HL-60 (cell line): ENCODE results near the gene CT47B1.
"Not testable (repeated sequence)": the region's sequence is repeated elsewhere in the genome, so short reads cannot be mapped to it uniquely, and the experiment has no call there.

Experiments used
- DNase-seq, 2 experiments: peaks; one replicate each; pipeline ENCODE4 v3.0.0-alpha.2; 2010 to 2020; ENCODE audit warnings: low read depth in 1 of 2, low spot score in 1 of 2
- H3K27ac ChIP-seq: fragments of 250-450 bp; sonication (Bioruptor Pico); replicated peaks from 2 replicates; pipeline ENCODE4 v1.5.1; 2020; ENCODE audit warnings: mild to moderate bottlenecking, moderate library complexity
- H3K27me3 ChIP-seq: fragments of 250-450 bp; sonication (Bioruptor Pico); 2 replicates; pipeline ENCODE4 v1.5.1; 2021; ENCODE audit warnings: mild to moderate bottlenecking, moderate library complexity; ENCODE audit not compliant: insufficient read depth, poor library complexity, severe bottlenecking
- H3K4me3 ChIP-seq: replicated peaks from 2 replicates; pipeline ENCODE4 v1.5.1; 2011; ENCODE audit warnings: mild to moderate bottlenecking, control low read depth, low read length; ENCODE audit not compliant: insufficient read depth
- CTCF ChIP-seq: IDR thresholded peaks from one replicate; pipeline ENCODE4 v1.5.1; 2011; ENCODE audit warnings: low read length, control low read depth, inconsistent platforms; ENCODE audit not compliant: insufficient read depth
- GABPA ChIP-seq: IDR thresholded peaks from 2 replicates; pipeline ENCODE4 v1.6.1; 2012; ENCODE audit warnings: low read depth
- POLR2AphosphoS5 ChIP-seq: IDR thresholded peaks from 2 replicates; pipeline ENCODE4 v1.6.1; 2012; ENCODE audit warnings: low read depth
- SPI1 ChIP-seq: IDR thresholded peaks from 2 replicates; pipeline ENCODE4 v1.6.1; 2012; ENCODE audit warnings: low read depth, mild to moderate bottlenecking, borderline replicate concordance
- TF ChIP-seq, protein P1 (sequence below): IDR thresholded peaks from 2 replicates; pipeline ENCODE4 v1.6.1; 2012; ENCODE audit warnings: low read depth; ENCODE audit not compliant: insufficient replicate concordance

Gene CT47B1

GRCh38 chrX:120839491-120839890 is 36.2 kb downstream of the CT47B1 start:
- DNase-seq = no peak
- TF ChIP-seq, protein P1, sequence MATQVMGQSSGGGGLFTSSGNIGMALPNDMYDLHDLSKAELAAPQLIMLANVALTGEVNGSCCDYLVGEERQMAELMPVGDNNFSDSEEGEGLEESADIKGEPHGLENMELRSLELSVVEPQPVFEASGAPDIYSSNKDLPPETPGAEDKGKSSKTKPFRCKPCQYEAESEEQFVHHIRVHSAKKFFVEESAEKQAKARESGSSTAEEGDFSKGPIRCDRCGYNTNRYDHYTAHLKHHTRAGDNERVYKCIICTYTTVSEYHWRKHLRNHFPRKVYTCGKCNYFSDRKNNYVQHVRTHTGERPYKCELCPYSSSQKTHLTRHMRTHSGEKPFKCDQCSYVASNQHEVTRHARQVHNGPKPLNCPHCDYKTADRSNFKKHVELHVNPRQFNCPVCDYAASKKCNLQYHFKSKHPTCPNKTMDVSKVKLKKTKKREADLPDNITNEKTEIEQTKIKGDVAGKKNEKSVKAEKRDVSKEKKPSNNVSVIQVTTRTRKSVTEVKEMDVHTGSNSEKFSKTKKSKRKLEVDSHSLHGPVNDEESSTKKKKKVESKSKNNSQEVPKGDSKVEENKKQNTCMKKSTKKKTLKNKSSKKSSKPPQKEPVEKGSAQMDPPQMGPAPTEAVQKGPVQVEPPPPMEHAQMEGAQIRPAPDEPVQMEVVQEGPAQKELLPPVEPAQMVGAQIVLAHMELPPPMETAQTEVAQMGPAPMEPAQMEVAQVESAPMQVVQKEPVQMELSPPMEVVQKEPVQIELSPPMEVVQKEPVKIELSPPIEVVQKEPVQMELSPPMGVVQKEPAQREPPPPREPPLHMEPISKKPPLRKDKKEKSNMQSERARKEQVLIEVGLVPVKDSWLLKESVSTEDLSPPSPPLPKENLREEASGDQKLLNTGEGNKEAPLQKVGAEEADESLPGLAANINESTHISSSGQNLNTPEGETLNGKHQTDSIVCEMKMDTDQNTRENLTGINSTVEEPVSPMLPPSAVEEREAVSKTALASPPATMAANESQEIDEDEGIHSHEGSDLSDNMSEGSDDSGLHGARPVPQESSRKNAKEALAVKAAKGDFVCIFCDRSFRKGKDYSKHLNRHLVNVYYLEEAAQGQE = no peak
- TF ChIP-seq POLR2AphosphoS5 (no peak), GABPA (no peak), SPI1 (no peak), CTCF (no peak)
- Histone ChIP-seq H3K27ac (no peak overlapping the region), H3K27me3 (no peaks in the 10 kb centered on the region), H3K4me3 (no peak overlapping the region)

DNA sequence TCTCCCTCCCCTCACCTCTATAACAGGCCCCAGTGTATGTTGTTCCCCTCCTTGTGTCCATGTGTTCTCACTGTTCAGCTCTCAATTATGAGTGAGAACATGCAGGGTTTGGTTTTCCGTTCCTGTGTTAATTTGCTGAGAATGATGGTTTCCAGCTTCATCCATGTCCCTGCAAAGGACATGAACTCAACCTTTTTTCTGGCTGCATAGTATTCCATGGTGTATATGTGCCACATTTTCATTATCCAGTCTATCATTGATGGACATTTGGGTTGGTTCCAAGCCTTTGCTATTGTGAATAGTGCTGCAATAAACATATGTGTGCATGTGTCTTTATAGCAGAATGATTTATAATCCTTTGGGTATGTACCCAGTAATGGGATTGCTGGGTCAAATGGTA is 48.5 kb downstream of the CT47B1 start:
- H3K27me3 ChIP-seq, H3K27ac ChIP-seq, H3K4me3 ChIP-seq, DNase-seq: not testable (repeated sequence)

- no peak for TF ChIP-seq CTCF
- no peak for TF ChIP-seq GABPA
- TF ChIP-seq SPI1 = no peak
- no peak for DNase-seq
- Histone ChIP-seq H3K27me3 (no peaks in the 10 kb centered on the region), H3K4me3 (no peak overlapping the region), H3K27ac (no peak overlapping the region)
Observed at GRCh38 chrX:120825146-120825545, 50.5 kb downstream of the CT47B1 start.

DNA sequence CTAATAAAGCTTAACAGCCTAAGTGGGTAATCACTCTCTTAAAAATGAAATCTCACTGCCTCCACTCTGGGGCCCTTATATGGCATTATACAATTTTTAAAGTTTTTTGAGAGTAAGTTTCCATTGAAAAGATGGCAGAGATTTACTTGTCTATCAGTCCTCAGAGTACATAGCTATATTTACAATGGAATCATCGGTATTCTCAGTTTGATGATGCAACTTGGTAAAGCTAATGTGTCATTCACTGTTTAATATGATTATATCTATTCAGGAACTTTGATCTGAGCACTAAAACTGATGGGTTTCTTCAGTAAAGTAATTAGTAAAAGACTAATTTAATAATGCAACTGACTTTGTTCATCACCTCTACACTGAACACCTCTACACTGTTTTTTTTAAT is 51.6 kb downstream of the CT47B1 start:
- Histone ChIP-seq H3K27ac (no peak overlapping the region), H3K27me3 (no peaks in the 10 kb centered on the region), H3K4me3 (no peak overlapping the region)
- TF ChIP-seq GABPA = no peak
- no peak for TF ChIP-seq POLR2AphosphoS5
- TF ChIP-seq CTCF = no peak
- no peak for TF ChIP-seq SPI1
- TF ChIP-seq, protein P1 = no peak
- DNase-seq = no peak
